Dermis microvascular lymphatic vessel endothelial cell (primary cell): ENCODE results near the gene F7. TPM values are rescaled to one million over a fixed set of nuclear protein-coding genes. Genes with fewer than 3 reads are reported as not detected.

Experiments
- DNase-seq, 2 donors: peaks; one replicate each; pipeline versions ENCODE4 v3.0.0 to v3.0.0-alpha.2; 2010; ENCODE audit warnings: low read depth in 2 of 2
- total RNA-seq: library from RNA; depleted of rRNA; stranded (reverse); fragments of >200 nt; gene quantifications from 2 replicates; pipeline ENCODE4 v1.2.1, GENCODE V29; 2014

Gene F7
- total RNA-seq, 1 donor from 2014 or later, result not detected

DNA sequence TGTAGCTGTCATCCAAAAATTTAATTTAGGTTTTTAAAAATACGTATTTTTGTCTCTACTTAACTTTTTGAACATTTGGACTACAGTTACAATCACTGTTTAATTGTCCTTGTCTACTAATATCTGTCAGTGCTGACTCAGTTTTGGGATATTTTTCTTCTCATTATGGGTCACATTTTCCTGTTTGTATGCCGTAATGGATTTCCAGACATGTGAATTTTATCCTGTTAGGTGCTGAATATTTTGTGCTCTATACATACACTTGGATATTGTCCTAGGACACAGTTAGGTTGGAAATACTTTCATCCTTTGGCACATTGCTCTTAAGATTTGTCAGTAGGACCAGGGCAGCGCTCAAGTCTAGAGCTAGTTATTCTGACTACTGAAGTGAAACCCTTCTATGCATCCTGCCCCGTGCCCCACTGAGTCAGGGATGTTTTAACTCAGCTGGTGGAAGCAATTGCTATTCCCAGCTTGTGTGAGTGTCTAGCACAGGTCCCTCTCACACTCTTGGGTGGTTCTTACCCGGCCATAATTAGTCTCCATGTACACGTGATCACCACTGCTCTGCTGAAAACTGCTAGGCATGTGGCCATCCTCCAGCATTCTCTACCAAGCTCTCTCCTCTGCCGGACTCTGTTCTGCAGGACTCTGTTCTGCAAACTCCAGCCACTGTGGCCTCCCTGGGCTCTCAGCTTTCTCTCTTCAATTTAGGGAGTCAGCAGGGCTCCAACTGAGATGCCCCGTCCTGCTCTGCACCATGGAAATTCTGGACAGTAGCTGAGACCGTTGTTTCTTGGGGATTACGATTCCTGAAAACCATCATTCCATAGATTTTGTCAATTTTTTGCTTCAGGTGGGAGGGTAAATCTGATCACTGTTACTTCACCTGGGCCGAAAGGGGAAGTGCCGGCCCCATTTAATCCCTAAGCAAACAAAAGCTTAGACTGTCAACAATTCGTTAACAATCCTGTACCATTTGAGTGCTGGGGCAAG lies 64.0 kb downstream of the F7 start:
- DNase-seq, result peak in 1 of 2 donors; percentile 47

Other genes with a start within 250 kb of the F7 start
- 8.0 and 11.5 TPM in 2 replicates for gene MCF2L, start 136.6 kb upstream of the F7 start, total RNA-seq
- gene F10, start 17.0 kb downstream of the F7 start, total RNA-seq, result not detected in 2 replicates
- gene PROZ, start 52.9 kb downstream of the F7 start, total RNA-seq, result not detected in 2 replicates
- 42.6 and 51.0 TPM in 2 replicates for gene PCID2, start 102.9 kb downstream of the F7 start, total RNA-seq
- 80.1 and 97.7 TPM in 2 replicates for gene CUL4A, start 103.8 kb downstream of the F7 start, total RNA-seq
- 174 and 270 TPM in 2 replicates for gene LAMP1, start 191.4 kb downstream of the F7 start, total RNA-seq